Uterus (tissue), 2 donors: ENCODE measurements around the gene USP31.

Experiments
- CTCF ChIP-seq, 4 experiments: fragments of 200-600 bp in 2 of 4; fragments of 450-650 bp in 2 of 4; sonication (generic) in 2 of 4; IDR thresholded peaks; one replicate each; pipeline ENCODE4 v1.5.1; 2016 to 2019; ENCODE audit warnings: antibody characterized with exemption in 4 of 4, mild to moderate bottlenecking in 2 of 4, moderate library complexity in 1 of 4
- POLR2A ChIP-seq, 2 donors: fragments of 450-650 bp; IDR thresholded peaks; one replicate each; pipeline ENCODE4 v1.6.1; 2016; ENCODE audit warnings: antibody characterized with exemption in 2 of 2, mild to moderate bottlenecking in 1 of 2, moderate library complexity in 1 of 2

DNA sequence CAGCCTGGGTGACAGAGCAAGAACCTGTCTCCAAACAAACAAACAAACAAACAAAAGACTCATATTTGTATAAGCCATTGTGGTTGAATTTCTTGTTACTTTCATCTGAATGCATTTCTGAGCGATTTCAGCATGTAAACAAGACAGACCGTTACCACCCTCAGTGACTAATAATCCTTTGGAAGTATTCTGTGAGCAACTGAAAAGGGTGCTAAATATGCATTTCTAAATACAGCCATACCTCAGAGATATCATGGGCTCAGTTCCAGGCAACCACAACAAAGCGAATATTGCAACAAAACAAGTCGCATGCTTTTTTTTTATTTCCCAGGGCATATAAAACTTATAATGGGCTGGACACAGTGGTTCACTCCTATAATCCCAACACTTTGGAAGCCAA lies 109.0 kb downstream of the USP31 start:
- TF ChIP-seq POLR2A (IDR thresholded peaks at IDR 0.05) = no peak
- no peak for TF ChIP-seq CTCF (IDR thresholded peaks at IDR 0.05)
